Stomach (tissue), 4 donors: Measurements from ENCODE around the gene F2RL2.

Source experiments
- CTCF ChIP-seq, 7 experiments: fragments of 450-650 bp in 4 of 7; fragments of 200-600 bp in 3 of 7; sonication (generic) in 3 of 7; IDR thresholded peaks; one replicate each; pipeline ENCODE4 v1.5.1; 2016 to 2019; ENCODE audit warnings: antibody characterized with exemption in 7 of 7, control low read depth in 2 of 7, mild to moderate bottlenecking in 1 of 7
- POLR2A ChIP-seq, 4 donors: fragments of 450-650 bp; IDR thresholded peaks; one replicate each; pipeline ENCODE4 v1.6.1; 2016; ENCODE audit warnings: antibody characterized with exemption in 4 of 4, control low read depth in 2 of 4, mild to moderate bottlenecking in 1 of 4, moderate library complexity in 1 of 4

GRCh38 chr5:76662521-76662920, 39.3 kb upstream of the F2RL2 start:
- no peak for TF ChIP-seq POLR2A (IDR thresholded peaks at IDR 0.05)
- TF ChIP-seq CTCF (IDR thresholded peaks at IDR 0.05) = no peak
